ENCODE data around the gene CANX.
"Not testable (repeated sequence)": the region's sequence is repeated elsewhere in the genome, so short reads cannot be mapped to it uniquely, and the experiment has no call there.

The CANX gene

GRCh38 chr5:179698935-179699615, at the start of gene CANX:
Gene CANX, plus strand, starts transcription at chr5:179698967. Its CDS starts 6,715 bp downstream, at chr5:179705682.
- no peaks in the 10 kb centered on the region for H3K27me3 ChIP-seq (ENCODE audit: control insufficient read depth in 5 of 5, insufficient read depth in 4 of 5, low read length in 5 of 5)
- H3K27ac ChIP-seq (ENCODE audit: low read depth, low read length) = peak within 1 kb of the TSS; percentile 97
- peaks cover 7 to 43% (median 29%) of the 10 kb centered on the region in 5 donors for H3K4me1 ChIP-seq (ENCODE audit: control insufficient read depth in 5 of 5, insufficient read depth in 5 of 5, low read length in 5 of 5)
- H3K4me3 ChIP-seq (ENCODE audit: low read depth in 1 of 5, low read length in 5 of 5) = peak within 1 kb of the TSS; percentile 85 to 93 (median 90)
- H3K9ac ChIP-seq (ENCODE audit: low read length in 5 of 5) = peak within 1 kb of the TSS; percentile 96 to 99 (median 98)
- H3K9me3 ChIP-seq (ENCODE audit: control insufficient read depth in 5 of 5, low read length in 5 of 5) = no peaks in the 10 kb centered on the region
- peaks cover 0 to 3% (median 0%) of the 10 kb centered on the region in 5 donors for H3K36me3 ChIP-seq (ENCODE audit: control insufficient read depth in 5 of 5, insufficient read depth in 5 of 5, low read length in 5 of 5)

- not testable (repeated sequence) for H3K4me1 ChIP-seq (ENCODE audit: control insufficient read depth in 5 of 5, insufficient read depth in 5 of 5, low read length in 5 of 5); H3K36me3 ChIP-seq (ENCODE audit: control insufficient read depth in 5 of 5, insufficient read depth in 5 of 5, low read length in 5 of 5); H3K27ac ChIP-seq (ENCODE audit: low read depth, low read length); H3K9me3 ChIP-seq (ENCODE audit: control insufficient read depth in 5 of 5, low read length in 5 of 5); H3K27me3 ChIP-seq (ENCODE audit: control insufficient read depth in 5 of 5, insufficient read depth in 4 of 5, low read length in 5 of 5); H3K9ac ChIP-seq (ENCODE audit: low read length in 5 of 5); H3K4me3 ChIP-seq (ENCODE audit: low read depth in 1 of 5, low read length in 5 of 5)
Measured at GRCh38 chr5:179649166-179649703, 49.5 kb upstream of the CANX start.

GRCh38 chr5:179650245-179650644, 48.5 kb upstream of the CANX start:
- not testable (repeated sequence) for H3K4me1 ChIP-seq (ENCODE audit: control insufficient read depth in 5 of 5, insufficient read depth in 5 of 5, low read length in 5 of 5); H3K27ac ChIP-seq (ENCODE audit: low read depth, low read length); H3K4me3 ChIP-seq (ENCODE audit: low read depth in 1 of 5, low read length in 5 of 5); H3K9ac ChIP-seq (ENCODE audit: low read length in 5 of 5); H3K27me3 ChIP-seq (ENCODE audit: control insufficient read depth in 5 of 5, insufficient read depth in 4 of 5, low read length in 5 of 5); H3K36me3 ChIP-seq (ENCODE audit: control insufficient read depth in 5 of 5, insufficient read depth in 5 of 5, low read length in 5 of 5); H3K9me3 ChIP-seq (ENCODE audit: control insufficient read depth in 5 of 5, low read length in 5 of 5)

GRCh38 chr5:179653135-179653534, 45.6 kb upstream of the CANX start:
- not testable (repeated sequence) for H3K36me3 ChIP-seq (ENCODE audit: control insufficient read depth in 5 of 5, insufficient read depth in 5 of 5, low read length in 5 of 5); H3K4me1 ChIP-seq (ENCODE audit: control insufficient read depth in 5 of 5, insufficient read depth in 5 of 5, low read length in 5 of 5); H3K9ac ChIP-seq (ENCODE audit: low read length in 5 of 5); H3K27ac ChIP-seq (ENCODE audit: low read depth, low read length); H3K4me3 ChIP-seq (ENCODE audit: low read depth in 1 of 5, low read length in 5 of 5); H3K27me3 ChIP-seq (ENCODE audit: control insufficient read depth in 5 of 5, insufficient read depth in 4 of 5, low read length in 5 of 5); H3K9me3 ChIP-seq (ENCODE audit: control insufficient read depth in 5 of 5, low read length in 5 of 5)

GRCh38 chr5:179657302-179658178, 41.2 kb upstream of the CANX start:
- not testable (repeated sequence) for H3K4me1 ChIP-seq (ENCODE audit: control insufficient read depth in 5 of 5, insufficient read depth in 5 of 5, low read length in 5 of 5); H3K27ac ChIP-seq (ENCODE audit: low read depth, low read length); H3K36me3 ChIP-seq (ENCODE audit: control insufficient read depth in 5 of 5, insufficient read depth in 5 of 5, low read length in 5 of 5); H3K4me3 ChIP-seq (ENCODE audit: low read depth in 1 of 5, low read length in 5 of 5); H3K9ac ChIP-seq (ENCODE audit: low read length in 5 of 5); H3K27me3 ChIP-seq (ENCODE audit: control insufficient read depth in 5 of 5, insufficient read depth in 4 of 5, low read length in 5 of 5); H3K9me3 ChIP-seq (ENCODE audit: control insufficient read depth in 5 of 5, low read length in 5 of 5)

- H3K27ac ChIP-seq (ENCODE audit: low read depth, low read length); H3K36me3 ChIP-seq (ENCODE audit: control insufficient read depth in 5 of 5, insufficient read depth in 5 of 5, low read length in 5 of 5); H3K27me3 ChIP-seq (ENCODE audit: control insufficient read depth in 5 of 5, insufficient read depth in 4 of 5, low read length in 5 of 5); H3K9me3 ChIP-seq (ENCODE audit: control insufficient read depth in 5 of 5, low read length in 5 of 5); H3K4me1 ChIP-seq (ENCODE audit: control insufficient read depth in 5 of 5, insufficient read depth in 5 of 5, low read length in 5 of 5): not testable (repeated sequence)
- Histone ChIP-seq H3K9ac (ENCODE audit: low read length in 5 of 5) (peak overlapping the region in 4 of 5 donors; percentile 43 to 68 (median 64)), H3K4me3 (ENCODE audit: low read depth in 1 of 5, low read length in 5 of 5) (peak overlapping the region; percentile 61 to 74 (median 69))
Measured at GRCh38 chr5:179658179-179658856, 40.4 kb upstream of the CANX start.

- not testable (repeated sequence) for H3K4me1 ChIP-seq (ENCODE audit: control insufficient read depth in 5 of 5, insufficient read depth in 5 of 5, low read length in 5 of 5); H3K27me3 ChIP-seq (ENCODE audit: control insufficient read depth in 5 of 5, insufficient read depth in 4 of 5, low read length in 5 of 5); H3K9me3 ChIP-seq (ENCODE audit: control insufficient read depth in 5 of 5, low read length in 5 of 5); H3K4me3 ChIP-seq (ENCODE audit: low read depth in 1 of 5, low read length in 5 of 5); H3K27ac ChIP-seq (ENCODE audit: low read depth, low read length); H3K9ac ChIP-seq (ENCODE audit: low read length in 5 of 5)
- H3K36me3 ChIP-seq (ENCODE audit: control insufficient read depth in 5 of 5, insufficient read depth in 5 of 5, low read length in 5 of 5) = peaks cover 0 to 24% (median 18%) of the 10 kb centered on the region in 5 donors
Measured at GRCh38 chr5:179661647-179662046, 37.1 kb upstream of the CANX start.

GRCh38 chr5:179668391-179668790, 30.4 kb upstream of the CANX start:
- Histone ChIP-seq H3K9me3 (ENCODE audit: control insufficient read depth in 5 of 5, low read length in 5 of 5) (no peaks in the 10 kb centered on the region), H3K27me3 (ENCODE audit: control insufficient read depth in 5 of 5, insufficient read depth in 4 of 5, low read length in 5 of 5) (no peaks in the 10 kb centered on the region), H3K4me1 (ENCODE audit: control insufficient read depth in 5 of 5, insufficient read depth in 5 of 5, low read length in 5 of 5) (no peaks in the 10 kb centered on the region), H3K27ac (ENCODE audit: low read depth, low read length) (no peak overlapping the region), H3K9ac (ENCODE audit: low read length in 5 of 5) (no peak overlapping the region), H3K4me3 (ENCODE audit: low read depth in 1 of 5, low read length in 5 of 5) (no peak overlapping the region), H3K36me3 (ENCODE audit: control insufficient read depth in 5 of 5, insufficient read depth in 5 of 5, low read length in 5 of 5) (peaks cover 0 to 20% (median 18%) of the 10 kb centered on the region in 5 donors)

GRCh38 chr5:179678223-179679013, 20.3 kb upstream of the CANX start:
- Histone ChIP-seq H3K4me3 (ENCODE audit: low read depth in 1 of 5, low read length in 5 of 5) (peak overlapping the region; percentile 84 to 99 (median 95)), H3K27ac (ENCODE audit: low read depth, low read length) (peak overlapping the region; percentile 78), H3K9ac (ENCODE audit: low read length in 5 of 5) (peak overlapping the region; percentile 68 to 92 (median 85)), H3K36me3 (ENCODE audit: control insufficient read depth in 5 of 5, insufficient read depth in 5 of 5, low read length in 5 of 5) (no peaks in the 10 kb centered on the region), H3K9me3 (ENCODE audit: control insufficient read depth in 5 of 5, low read length in 5 of 5) (no peaks in the 10 kb centered on the region), H3K27me3 (ENCODE audit: control insufficient read depth in 5 of 5, insufficient read depth in 4 of 5, low read length in 5 of 5) (no peaks in the 10 kb centered on the region), H3K4me1 (ENCODE audit: control insufficient read depth in 5 of 5, insufficient read depth in 5 of 5, low read length in 5 of 5) (peaks cover 0 to 24% (median 19%) of the 10 kb centered on the region in 5 donors)
